Left lung (tissue), 10 donors: Measurements from ENCODE around the gene KCTD7. TPM values are rescaled to one million over a fixed set of nuclear protein-coding genes. Genes with fewer than 3 reads are reported as not detected.
"Not testable (repeated sequence)": the region's sequence is repeated elsewhere in the genome, so short reads cannot be mapped to it uniquely, and the experiment has no call there.

Experiments
- ATAC-seq: fragments of 200-7000 bp; cut with Tn5 transposase; one replicate; pipeline ENCODE4 v1.9.1; 2020; ENCODE audit warnings: moderate library complexity
- DNase-seq, 4 donors: peaks; one replicate each; pipeline ENCODE4 v3.0.0-alpha.2; 2013 to 2020
- H3K27ac ChIP-seq, 2 donors: fragments of 200-600 bp; sonication (generic) in 1 of 2; one replicate each; pipeline versions ENCODE4 v1.5.0 to v1.8.0; 2020 to 2021
- H3K27me3 ChIP-seq, 2 donors: fragments of 200-600 bp; sonication (generic) in 1 of 2; one replicate each; pipeline versions ENCODE4 v1.5.0 to v1.8.0; 2020 to 2021
- H3K36me3 ChIP-seq, 2 donors: fragments of 200-600 bp; sonication (generic) in 1 of 2; one replicate each; pipeline versions ENCODE4 v1.5.0 to v1.8.0; 2020 to 2021
- H3K4me1 ChIP-seq, 2 donors: fragments of 200-600 bp; one replicate each; pipeline ENCODE4 v1.8.0; 2021
- H3K4me3 ChIP-seq, 2 donors: fragments of 200-600 bp; sonication (generic) in 1 of 2; one replicate each; pipeline versions ENCODE4 v1.5.0 to v1.8.0; 2020 to 2021; ENCODE audit warnings: mild to moderate bottlenecking in 1 of 2
- H3K9me3 ChIP-seq, 2 donors: fragments of 200-600 bp; sonication (generic) in 1 of 2; one replicate each; pipeline versions ENCODE4 v1.5.0 to v1.8.0; 2020 to 2021
- CTCF ChIP-seq, 2 donors: fragments of 200-600 bp; sonication (generic) in 1 of 2; IDR thresholded peaks; one replicate each; pipeline versions ENCODE4 v1.5.0 to v1.8.0; 2021; ENCODE audit warnings: antibody characterized with exemption in 2 of 2
- intact Hi-C, 2 donors: fragments of 100-400 bp; cut with DNase I; formaldehyde crosslinking; loops; one replicate each; pipeline versions ENCODE4 v1.11.2 to v1.14.2; 2022
- polyA plus RNA-seq, 6 donors: library from polyadenylated mRNA; unstranded; fragments of 120-200 nt; gene quantifications; one replicate each; pipeline ENCODE4 v1.2.1, GENCODE V29; 2013; ENCODE audit not compliant: insufficient read length in 6 of 6
- total RNA-seq, 2 donors: library from RNA; stranded (reverse); fragmentation: NEBNext Ultra II Directional; extraction: Animal tissue kit (Norgen Biotek cat#: 25700); gene quantifications; one replicate each; pipeline ENCODE4 v1.2.1, GENCODE V29; 2021
- donor health status: DM: no; HTN: yes; CAD: no.
- donor health status: DM: no; HTN: no; CAD: no.

Gene KCTD7
- total and polyA plus RNA-seq, 8 donors = 10.4 to 32.2 (median 28.5) TPM

GRCh38 chr7:66597461-66597860 is 31.2 kb upstream of the KCTD7 start:
- no peaks in the 10 kb centered on the region for H3K27me3 ChIP-seq
- H3K4me3 ChIP-seq = no peak overlapping the region
- no peak for TF ChIP-seq CTCF (IDR thresholded peaks at IDR 0.05)
- no peaks in the 10 kb centered on the region for H3K9me3 ChIP-seq
- peaks cover 3 to 4% of the 10 kb centered on the region in 2 donors for H3K4me1 ChIP-seq
- no peaks in the 10 kb centered on the region for H3K36me3 ChIP-seq
- H3K27ac ChIP-seq = no peak overlapping the region
- intact Hi-C loops = no loop called here
- ATAC-seq (no peak), DNase-seq (no peak)

GRCh38 chr7:66602159-66602558 is 26.5 kb upstream of the KCTD7 start:
- ATAC-seq (peak; percentile 72), DNase-seq (no peak)
- Histone ChIP-seq H3K9me3 (no peaks in the 10 kb centered on the region), H3K36me3 (no peaks in the 10 kb centered on the region), H3K27ac (peak overlapping the region in 1 of 2 donors; percentile 23), H3K27me3 (no peaks in the 10 kb centered on the region), H3K4me3 (no peak overlapping the region), H3K4me1 (no peaks in the 10 kb centered on the region)
- TF ChIP-seq CTCF (IDR thresholded peaks at IDR 0.05) = no peak
- intact Hi-C loops = no loop called here

- H3K27ac ChIP-seq = no peak overlapping the region
- no peaks in the 10 kb centered on the region for H3K27me3 ChIP-seq
- H3K4me3 ChIP-seq = no peak overlapping the region
- H3K36me3 ChIP-seq = no peaks in the 10 kb centered on the region
- TF ChIP-seq CTCF (IDR thresholded peaks at IDR 0.05) = no peak
- no peak for DNase-seq
- H3K9me3 ChIP-seq = no peaks in the 10 kb centered on the region
- no peaks in the 10 kb centered on the region for H3K4me1 ChIP-seq
- ATAC-seq = no peak
- intact Hi-C loops = no loop called here
Observed at GRCh38 chr7:66604198-66604597, 24.5 kb upstream of the KCTD7 start.

- H3K4me1 ChIP-seq, H3K4me3 ChIP-seq, ATAC-seq, DNase-seq, H3K27me3 ChIP-seq, H3K27ac ChIP-seq, intact Hi-C loops, H3K9me3 ChIP-seq, H3K36me3 ChIP-seq: not testable (repeated sequence)
Observed at GRCh38 chr7:66606540-66607291, 22.0 kb upstream of the KCTD7 start.

- intact Hi-C loops = no loop called here
- TF ChIP-seq CTCF (IDR thresholded peaks at IDR 0.05) = no peak
- Histone ChIP-seq H3K4me3 (no peak overlapping the region), H3K9me3 (no peaks in the 10 kb centered on the region), H3K4me1 (no peaks in the 10 kb centered on the region), H3K27me3 (no peaks in the 10 kb centered on the region), H3K36me3 (no peaks in the 10 kb centered on the region), H3K27ac (peak overlapping the region; percentile 39 to 54)
- DNase-seq (peak in 2 of 4 donors; percentile 35 to 78), ATAC-seq (peak; percentile 89)
Observed at GRCh38 chr7:66609176-66609575, 19.5 kb upstream of the KCTD7 start.

- H3K9me3 ChIP-seq, intact Hi-C loops, H3K4me1 ChIP-seq, H3K27ac ChIP-seq, DNase-seq, H3K27me3 ChIP-seq, H3K4me3 ChIP-seq, H3K36me3 ChIP-seq, ATAC-seq: not testable (repeated sequence)
Observed at GRCh38 chr7:66614596-66614995, 14.1 kb upstream of the KCTD7 start.
